Measurements from ENCODE around the gene TBX10.
A peak's percentile ranks its signal among the peaks of the same experiment; 100 is the strongest.

Gene TBX10

GRCh38 chr11:67630943-67631331 is 8.6 kb downstream of the TBX10 start:
- TF ChIP-seq TAF1 (IDR thresholded peaks at IDR 0.05; ENCODE audit: borderline replicate concordance, insufficient read depth, low read length) (peak; percentile 25; the same call in 1 of the 2 replicates), FOXP2 (optimal IDR thresholded peaks at IDR 0.05; ENCODE audit: borderline replicate concordance, extremely low read depth, extremely low read length, insufficient read depth) (no peak), SIN3A (IDR thresholded peaks at IDR 0.05; ENCODE audit: borderline replicate concordance, insufficient read depth, low read length) (no peak), POLR2AphosphoS5 (IDR thresholded peaks at IDR 0.05; ENCODE audit: low read depth, low read length) (no peak)
- TF ChIP-seq, protein P1, sequence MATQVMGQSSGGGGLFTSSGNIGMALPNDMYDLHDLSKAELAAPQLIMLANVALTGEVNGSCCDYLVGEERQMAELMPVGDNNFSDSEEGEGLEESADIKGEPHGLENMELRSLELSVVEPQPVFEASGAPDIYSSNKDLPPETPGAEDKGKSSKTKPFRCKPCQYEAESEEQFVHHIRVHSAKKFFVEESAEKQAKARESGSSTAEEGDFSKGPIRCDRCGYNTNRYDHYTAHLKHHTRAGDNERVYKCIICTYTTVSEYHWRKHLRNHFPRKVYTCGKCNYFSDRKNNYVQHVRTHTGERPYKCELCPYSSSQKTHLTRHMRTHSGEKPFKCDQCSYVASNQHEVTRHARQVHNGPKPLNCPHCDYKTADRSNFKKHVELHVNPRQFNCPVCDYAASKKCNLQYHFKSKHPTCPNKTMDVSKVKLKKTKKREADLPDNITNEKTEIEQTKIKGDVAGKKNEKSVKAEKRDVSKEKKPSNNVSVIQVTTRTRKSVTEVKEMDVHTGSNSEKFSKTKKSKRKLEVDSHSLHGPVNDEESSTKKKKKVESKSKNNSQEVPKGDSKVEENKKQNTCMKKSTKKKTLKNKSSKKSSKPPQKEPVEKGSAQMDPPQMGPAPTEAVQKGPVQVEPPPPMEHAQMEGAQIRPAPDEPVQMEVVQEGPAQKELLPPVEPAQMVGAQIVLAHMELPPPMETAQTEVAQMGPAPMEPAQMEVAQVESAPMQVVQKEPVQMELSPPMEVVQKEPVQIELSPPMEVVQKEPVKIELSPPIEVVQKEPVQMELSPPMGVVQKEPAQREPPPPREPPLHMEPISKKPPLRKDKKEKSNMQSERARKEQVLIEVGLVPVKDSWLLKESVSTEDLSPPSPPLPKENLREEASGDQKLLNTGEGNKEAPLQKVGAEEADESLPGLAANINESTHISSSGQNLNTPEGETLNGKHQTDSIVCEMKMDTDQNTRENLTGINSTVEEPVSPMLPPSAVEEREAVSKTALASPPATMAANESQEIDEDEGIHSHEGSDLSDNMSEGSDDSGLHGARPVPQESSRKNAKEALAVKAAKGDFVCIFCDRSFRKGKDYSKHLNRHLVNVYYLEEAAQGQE (IDR thresholded peaks at IDR 0.05; ENCODE audit: insufficient read depth in 1 of 2, low read depth in 2 of 2, low read length in 2 of 2): no peak

GRCh38 chr11:67630228-67630942 is 9.2 kb downstream of the TBX10 start:
- TF ChIP-seq SIN3A (IDR thresholded peaks at IDR 0.05; ENCODE audit: borderline replicate concordance, insufficient read depth, low read length): peak; percentile 90; the same call in 1 of the 2 replicates
- TF ChIP-seq FOXP2 (optimal IDR thresholded peaks at IDR 0.05; ENCODE audit: borderline replicate concordance, extremely low read depth, extremely low read length, insufficient read depth): peak; percentile 50
- TF ChIP-seq POLR2AphosphoS5 (IDR thresholded peaks at IDR 0.05; ENCODE audit: low read depth, low read length): no peak; the same call in 1 of the 2 replicates
- no peak for TF ChIP-seq TAF1 (IDR thresholded peaks at IDR 0.05; ENCODE audit: borderline replicate concordance, insufficient read depth, low read length)
- TF ChIP-seq, protein P1 (IDR thresholded peaks at IDR 0.05; ENCODE audit: insufficient read depth in 1 of 2, low read depth in 2 of 2, low read length in 2 of 2): no peak

- TF ChIP-seq FOXP2 (optimal IDR thresholded peaks at IDR 0.05; ENCODE audit: borderline replicate concordance, extremely low read depth, extremely low read length, insufficient read depth) (peak; percentile 38), TAF1 (IDR thresholded peaks at IDR 0.05; ENCODE audit: borderline replicate concordance, insufficient read depth, low read length) (no peak), POLR2AphosphoS5 (IDR thresholded peaks at IDR 0.05; ENCODE audit: low read depth, low read length) (0 out of 2 replicates have a peak, but pooled peaks have one; percentile 9), SIN3A (IDR thresholded peaks at IDR 0.05; ENCODE audit: borderline replicate concordance, insufficient read depth, low read length) (no peak)
- TF ChIP-seq, protein P1 (IDR thresholded peaks at IDR 0.05; ENCODE audit: insufficient read depth in 1 of 2, low read depth in 2 of 2, low read length in 2 of 2): no peak
Measured at GRCh38 chr11:67629386-67630227, 10.0 kb downstream of the TBX10 start, which contains the start of gene NUDT8. Gene NUDT8, minus strand, starts transcription at chr11:67629937. Its CDS starts 26 bp downstream, at chr11:67629911.

GRCh38 chr11:67628710-67629385 is 10.7 kb downstream of the TBX10 start:
- TF ChIP-seq FOXP2 (optimal IDR thresholded peaks at IDR 0.05; ENCODE audit: borderline replicate concordance, extremely low read depth, extremely low read length, insufficient read depth) (no peak), POLR2AphosphoS5 (IDR thresholded peaks at IDR 0.05; ENCODE audit: low read depth, low read length) (0 out of 2 replicates have a peak, but pooled peaks have one; percentile 7)

All from PFSK-1 (cell line).